HG02981 (cell line): Measurements from ENCODE around the gene PPP1R14D.

Source experiments
- ATAC-seq: cut with Tn5 transposase; IDR thresholded peaks from one replicate; pipeline ENCODE4 v1.9.1; 2021; ENCODE audit warnings: mild to moderate bottlenecking, moderate library complexity; ENCODE audit not compliant: unreplicated experiment

Gene PPP1R14D

DNA sequence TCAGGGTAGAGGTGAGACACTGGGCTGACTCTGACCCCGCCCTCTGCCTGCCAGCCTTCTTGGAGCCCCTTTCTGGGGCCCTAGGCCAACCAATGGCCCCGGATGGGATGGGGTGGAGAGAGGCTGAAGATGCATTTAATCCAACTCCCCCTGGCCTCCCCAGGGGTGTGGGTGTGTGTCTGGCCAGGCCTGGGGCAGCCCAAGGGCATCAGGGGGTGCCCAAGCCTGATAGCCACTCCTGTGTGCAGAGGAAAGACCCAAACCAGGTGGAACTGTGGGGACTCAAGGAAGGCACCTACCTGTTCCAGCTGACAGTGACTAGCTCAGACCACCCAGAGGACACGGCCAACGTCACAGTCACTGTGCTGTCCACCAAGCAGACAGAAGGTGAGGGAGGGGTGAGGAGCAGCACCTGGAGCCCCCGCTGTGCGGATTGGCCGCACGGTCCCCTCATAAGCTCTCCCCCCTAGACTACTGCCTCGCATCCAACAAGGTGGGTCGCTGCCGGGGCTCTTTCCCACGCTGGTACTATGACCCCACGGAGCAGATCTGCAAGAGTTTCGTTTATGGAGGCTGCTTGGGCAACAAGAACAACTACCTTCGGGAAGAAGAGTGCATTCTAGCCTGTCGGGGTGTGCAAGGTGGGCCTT, 24.9 kb upstream of the PPP1R14D start:
- ATAC-seq, result no peak

DNA sequence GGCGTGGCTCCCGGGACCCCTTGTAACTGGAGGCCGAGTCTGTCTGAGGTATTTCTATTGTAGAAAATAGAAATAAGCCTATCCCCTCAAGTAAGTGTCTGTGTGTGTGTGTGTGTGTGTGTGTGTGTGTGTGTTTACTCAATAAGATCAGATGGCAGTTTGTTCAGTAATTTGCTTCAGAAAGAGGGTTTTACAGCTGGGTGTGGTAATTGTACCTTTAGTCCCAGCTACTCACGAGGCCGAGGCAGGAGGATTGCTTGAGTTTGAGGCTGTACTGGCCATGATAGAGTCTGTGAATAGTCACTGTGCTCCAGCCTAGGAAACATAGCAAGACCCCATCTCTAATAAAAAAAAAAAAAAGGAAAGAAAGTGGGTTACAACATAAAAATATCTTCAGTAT, 24.0 kb upstream of the PPP1R14D start:
- no peak for ATAC-seq

DNA sequence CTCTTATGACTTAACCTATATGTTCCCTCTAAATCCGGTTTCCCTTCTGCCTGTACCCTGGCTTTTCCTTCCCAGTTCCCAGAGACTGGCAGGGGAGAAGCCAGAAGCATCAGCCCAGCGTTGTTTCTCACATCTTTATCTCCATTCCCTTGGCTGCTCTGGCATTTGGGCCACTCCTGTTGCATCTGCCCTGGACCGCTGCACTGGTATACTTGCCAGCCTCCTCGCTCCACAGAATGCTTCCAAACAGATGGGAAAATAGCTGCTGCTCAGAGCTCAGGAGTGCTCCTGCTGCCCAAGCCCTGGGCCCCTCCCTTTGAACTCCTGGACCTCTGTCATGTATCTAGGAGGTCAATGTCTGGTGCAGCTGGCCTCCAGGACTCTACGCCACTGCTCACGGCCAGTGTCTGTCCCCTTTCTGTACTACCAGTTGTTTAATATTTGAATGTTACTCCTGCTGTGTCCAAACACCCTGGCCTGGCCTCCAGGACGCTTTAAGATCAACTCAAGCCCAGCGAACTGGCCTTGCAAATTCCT, 22.1 kb upstream of the PPP1R14D start:
- no peak for ATAC-seq

DNA sequence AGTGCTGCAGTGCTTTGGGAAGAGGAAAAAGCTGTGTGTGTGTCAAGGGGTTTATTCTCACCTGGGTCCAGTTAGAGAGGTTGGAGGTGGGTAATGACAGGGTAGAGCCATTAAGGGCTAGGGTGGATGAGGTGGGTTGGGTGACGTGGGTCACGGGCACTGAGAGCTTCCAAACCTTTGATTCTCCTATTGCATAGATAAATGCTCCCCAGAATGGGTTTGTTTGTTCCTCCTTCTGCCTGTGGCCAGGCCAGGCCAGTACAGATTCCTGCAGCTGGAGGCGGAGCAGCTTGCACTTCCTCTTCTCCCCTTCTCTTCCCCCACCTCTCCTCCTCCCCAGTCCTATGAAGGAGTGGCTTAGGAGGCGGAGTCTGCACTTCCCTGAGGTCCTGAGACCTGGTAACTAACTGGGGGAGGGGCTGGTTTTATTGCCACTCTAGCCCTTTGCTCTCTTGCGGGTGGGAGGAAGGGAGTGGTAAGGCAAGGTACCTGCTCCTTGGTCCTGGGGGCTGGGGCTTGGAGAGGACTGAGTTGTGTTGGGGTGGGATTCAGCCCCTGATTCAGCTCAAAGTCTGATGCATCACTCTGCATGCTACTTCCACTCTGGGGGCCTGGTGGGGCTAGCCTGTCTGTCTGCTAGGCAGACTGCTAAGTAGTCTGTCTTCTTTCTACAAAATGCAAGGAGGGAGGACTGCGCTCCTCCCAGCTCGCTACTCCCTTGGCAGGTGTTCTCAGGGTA, 18.9 kb upstream of the PPP1R14D start:
- ATAC-seq, result no peak

DNA sequence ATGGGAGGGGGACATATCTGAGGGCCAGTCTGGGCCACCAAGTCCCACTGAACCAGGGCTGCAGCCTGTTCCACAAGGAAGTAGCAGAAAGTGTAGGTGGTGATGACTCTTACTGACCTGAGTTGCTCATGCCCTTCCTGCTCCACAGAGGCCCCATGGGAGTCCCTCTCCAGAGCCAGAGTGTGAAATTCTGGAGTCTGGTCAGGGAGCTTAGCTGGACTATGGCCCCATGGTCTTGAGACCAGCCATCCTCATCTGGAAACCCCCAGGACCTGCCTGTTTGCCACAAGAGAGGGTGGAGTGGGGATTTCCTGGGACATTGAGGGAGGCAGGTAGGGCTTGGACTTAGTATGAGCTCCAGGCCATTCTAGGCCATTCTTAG, 18.3 kb upstream of the PPP1R14D start:
- ATAC-seq, result no peak

DNA sequence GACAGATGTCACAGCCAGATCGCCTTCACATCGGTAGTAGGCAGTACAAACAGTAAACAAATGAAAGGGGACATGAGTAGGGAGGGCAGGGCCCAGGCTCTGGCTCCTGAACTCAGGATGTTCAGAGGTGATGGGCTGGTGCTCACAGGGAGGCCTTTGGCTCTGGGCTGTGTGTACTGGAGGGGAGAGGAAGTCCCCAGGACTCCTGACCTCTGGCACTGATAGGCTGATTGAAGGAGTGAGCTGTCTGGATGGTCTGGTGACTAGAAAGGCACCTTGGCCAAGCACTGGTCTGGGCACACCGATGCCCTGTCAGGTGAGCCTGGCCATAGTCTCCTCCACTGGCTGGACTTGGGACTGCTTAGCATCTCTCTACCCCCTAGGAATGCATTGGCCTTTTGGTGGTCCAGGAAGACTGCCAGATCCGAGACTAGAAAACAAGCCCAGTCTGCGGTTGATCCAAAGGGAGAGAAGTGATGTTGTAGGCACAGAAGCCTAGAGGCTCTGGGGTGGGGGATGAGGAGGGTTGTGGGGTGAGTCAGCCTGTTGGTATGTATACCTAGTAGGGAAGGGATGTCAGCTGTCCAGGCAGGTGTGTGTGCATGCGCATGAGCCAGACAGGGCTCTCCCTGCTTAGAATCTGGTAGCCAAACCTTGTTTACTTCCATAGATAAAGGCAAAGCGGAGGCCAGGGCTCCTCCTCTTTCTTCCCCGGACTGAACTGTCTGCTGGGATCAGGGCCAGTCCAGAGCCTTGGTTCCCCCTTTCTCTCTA, 17.2 kb upstream of the PPP1R14D start:
- no peak for ATAC-seq

DNA sequence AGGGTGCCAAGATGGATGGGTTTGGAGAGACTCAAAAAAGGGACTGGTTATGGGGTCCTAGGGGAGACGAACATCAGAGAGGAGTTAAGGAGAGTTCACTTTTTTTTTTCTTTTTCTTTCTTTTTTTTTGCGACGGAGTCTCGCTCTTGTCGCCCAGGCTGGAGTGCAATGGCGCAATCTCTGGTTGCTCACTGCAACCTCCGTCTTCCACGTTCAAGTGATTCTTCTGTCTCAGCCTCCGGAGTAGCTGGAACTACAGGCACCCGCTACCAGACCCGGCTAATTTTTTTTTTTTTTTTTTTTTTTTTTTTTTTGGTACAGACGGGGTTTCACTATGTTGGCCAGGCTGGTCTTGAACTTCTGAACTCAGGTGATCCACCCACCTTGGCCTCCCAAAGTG, 16.5 kb upstream of the PPP1R14D start:
- no peak for ATAC-seq

DNA sequence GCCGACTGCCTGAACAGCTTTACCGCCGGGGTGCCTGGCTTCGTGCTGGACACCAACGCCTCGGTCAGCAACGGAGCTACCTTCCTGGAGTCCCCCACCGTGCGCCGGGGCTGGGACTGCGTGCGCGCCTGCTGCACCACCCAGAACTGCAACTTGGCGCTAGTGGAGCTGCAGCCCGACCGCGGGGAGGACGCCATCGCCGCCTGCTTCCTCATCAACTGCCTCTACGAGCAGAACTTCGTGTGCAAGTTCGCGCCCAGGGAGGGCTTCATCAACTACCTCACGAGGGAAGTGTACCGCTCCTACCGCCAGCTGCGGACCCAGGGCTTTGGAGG, 16.2 kb upstream of the PPP1R14D start:
- no peak for ATAC-seq

DNA sequence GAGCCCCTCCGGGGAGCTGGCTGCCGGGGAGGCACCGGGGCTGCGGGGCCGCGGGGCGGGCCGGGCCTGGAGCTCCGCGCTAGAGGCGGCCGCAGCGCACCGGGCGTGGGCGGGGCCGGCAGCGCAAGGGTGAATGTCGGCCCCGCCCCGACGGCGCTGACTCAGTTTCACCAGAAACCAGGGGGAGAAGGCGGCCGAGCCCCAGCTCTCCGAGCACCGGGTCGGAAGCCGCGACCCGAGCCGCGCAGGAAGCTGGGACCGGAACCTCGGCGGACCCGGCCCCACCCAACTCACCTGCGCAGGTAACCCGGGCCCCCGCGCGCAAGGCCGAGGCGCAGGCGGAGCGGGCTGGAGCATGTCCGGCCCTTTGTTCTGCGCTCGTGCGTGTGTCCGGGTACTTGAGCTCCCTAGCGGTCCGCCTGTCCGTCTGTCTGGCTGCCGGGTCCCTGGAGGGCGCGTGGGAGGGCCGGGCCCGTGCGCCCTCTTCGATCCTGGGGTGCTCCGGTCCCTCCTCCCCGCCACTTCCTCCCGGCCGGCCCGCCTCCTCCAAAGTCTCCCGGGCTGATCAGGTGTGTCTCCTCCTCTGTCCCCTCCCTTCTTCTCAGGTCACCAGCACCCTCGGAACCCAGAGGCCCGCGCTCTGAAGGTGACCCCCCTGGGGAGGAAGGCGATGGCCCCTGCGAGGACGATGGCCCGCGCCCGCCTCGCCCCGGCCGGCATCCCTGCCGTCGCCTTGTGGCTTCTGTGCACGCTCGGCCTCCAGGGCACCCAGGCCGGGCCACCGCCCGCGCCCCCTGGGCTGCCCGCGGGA, 15.6 kb upstream of the PPP1R14D start, which contains the start of gene SPINT1:
TSS of gene SPINT1 (plus strand) at position 164 of the 811 bp plus-strand sequence. CDS start at position 671, 507 bp downstream.
- ATAC-seq, result no peak

DNA sequence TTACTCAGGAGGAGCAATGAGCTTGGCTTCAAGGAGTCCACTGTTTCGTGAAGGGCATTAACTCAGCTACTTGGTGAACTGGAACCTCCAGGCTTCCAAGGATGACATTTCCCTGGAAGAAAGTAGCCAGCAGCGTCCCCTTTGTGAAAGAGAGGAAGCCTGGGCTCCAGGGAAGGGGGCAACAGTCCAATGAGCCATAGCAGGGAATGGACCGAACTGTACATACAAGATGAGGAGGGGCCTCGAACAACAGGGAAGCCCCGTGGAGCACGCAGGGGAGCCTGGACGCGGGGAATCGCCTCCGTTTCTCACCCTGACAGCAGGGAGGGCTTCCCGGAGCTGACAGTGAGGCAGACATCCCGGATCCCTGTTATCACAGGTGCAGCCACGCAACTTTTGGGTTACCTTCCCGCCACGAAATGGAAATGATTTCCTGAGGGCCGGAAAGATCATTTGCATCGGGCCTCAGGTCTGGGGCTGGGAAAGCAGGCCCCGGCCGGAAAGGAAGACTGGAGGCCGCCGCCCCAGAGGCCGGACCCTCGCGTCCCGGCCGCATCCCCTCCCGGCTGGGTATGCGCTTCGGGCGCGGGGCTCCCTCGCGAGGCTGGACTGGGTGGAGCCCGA, 14.9 kb upstream of the PPP1R14D start:
- ATAC-seq, result no peak

DNA sequence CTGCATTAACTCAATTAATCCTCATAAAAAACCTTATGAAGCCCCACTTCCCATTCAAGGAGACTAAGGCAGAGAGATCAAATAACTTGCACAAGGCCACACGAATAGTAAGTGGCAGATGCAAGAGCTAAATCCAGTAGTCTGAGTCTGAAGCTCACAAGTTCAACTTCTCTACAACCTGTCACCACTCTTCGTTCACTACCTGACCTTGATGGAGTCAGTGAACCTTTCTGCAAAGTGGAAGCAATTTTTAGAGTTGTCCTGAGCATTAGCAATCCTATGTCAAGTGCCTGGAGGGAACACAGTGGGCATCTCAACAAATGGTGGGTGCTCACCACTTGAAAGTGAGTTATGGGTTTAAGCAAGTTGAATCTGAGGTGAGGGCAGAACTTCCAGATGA, 13.2 kb upstream of the PPP1R14D start:
- no peak for ATAC-seq

DNA sequence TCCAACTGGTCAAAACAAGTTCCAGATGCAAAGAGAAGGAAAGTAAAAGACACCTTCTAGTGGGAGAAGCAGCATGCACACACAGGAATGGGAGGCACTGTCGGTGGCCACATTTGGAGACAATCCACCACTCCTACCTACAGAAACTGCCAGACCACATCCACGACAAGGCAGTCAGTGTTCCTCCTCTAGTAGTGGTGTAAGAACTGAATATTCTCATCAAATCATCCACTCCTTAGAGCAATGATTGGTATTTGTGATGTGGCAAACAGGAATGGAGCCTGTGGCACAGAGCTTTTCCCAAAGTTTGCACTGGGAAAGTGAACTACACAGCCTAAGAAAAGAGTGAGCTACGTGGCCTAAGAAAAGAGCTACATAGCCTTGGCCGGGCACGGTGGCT, 10.2 kb upstream of the PPP1R14D start:
- ATAC-seq, result no peak

DNA sequence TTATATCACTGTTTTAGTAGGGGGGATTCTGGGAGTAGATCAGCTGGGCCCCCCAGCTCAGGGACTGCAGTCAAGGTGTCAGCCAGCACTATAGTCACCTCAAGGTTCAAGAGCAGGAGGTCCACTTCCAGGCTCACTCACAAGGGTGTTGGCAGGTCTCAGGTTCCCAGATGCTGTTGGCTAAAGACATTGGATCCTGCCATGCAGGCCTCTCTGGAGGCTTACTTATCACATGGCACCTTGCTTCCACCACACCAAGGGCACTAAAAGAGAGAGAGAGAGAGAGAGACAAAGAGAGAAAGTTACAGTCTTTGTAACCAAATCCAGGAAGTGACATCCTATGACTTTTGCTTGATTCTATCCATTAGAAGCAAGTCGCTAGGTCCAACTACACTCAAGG, 7.5 kb upstream of the PPP1R14D start:
- ATAC-seq, result no peak

DNA sequence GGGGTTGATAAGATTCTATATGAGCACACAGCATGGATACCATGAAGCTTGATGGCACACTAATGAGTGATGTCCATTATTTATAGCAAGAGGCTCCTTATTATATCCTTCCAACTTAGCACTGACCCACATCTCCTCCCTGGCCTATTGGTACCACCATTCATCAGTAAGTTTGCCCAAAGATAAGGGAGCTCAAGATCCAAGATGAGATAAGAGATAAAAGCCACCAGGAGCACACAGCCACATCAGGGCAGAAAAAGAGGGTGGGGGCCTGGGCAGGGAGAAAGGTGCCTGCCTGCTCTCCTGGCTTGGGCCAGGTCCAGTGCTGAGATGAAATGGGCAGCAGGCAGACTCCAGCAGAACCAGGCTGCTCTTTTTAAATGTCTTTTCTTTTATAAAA, 4.4 kb upstream of the PPP1R14D start:
- ATAC-seq, result no peak

DNA sequence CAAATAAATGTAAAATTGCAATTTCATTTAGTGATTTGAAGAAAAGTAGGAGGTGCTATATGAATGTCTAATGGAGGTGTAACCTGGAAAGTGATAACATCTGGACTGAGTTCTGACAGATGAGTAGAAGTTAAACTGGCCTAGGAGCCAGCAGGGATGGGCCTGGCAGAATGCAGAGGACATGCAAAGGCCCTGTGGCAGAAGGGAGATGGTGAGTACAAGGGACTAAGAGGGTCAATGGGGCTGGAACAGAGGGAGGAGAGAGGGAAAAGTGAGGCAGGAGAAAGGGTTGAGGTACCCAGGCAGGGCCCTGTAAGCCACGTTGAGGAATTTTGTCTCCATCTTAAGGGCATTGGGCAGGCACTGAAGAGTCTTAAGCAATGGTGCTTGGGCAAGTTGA, 3.4 kb upstream of the PPP1R14D start:
- no peak for ATAC-seq

DNA sequence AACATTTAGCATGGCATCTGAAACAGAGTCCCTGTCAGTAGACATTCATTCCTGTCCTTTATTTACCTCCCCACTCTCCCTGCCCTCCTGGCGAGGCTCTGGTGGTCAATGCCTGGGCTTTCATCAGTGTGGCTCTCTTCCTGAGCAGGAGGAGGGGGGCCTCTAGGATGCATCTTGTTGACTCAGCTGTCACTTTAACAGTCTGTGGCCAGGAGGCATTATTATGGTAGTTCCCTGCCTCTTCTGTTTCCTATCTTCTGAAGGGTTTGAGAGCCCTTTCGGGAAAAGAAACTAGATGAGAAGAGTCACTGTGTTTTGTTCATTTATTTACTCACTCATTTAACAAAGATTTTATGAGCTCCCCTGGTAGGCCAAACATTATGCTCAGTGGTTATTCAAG, 2.4 kb upstream of the PPP1R14D start:
- no peak for ATAC-seq

DNA sequence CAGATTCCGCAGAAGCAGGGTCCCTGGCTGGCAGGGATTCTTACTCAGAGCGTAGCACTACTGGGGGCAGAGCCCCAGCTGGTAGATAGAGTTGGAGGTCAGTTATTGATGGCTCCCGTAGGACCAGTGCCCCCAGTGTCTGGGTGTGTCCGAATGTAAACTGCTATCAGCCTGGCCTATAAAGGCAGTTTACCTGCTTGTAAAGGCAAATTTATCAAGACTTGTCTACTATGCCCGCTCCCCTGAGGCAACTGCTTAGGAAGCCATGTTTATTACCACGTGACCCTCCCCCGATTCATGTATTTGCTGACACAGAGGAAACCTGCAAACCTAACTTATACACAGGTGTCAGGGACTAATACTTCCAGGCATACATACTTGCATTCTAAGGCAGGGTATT, 607 bp upstream of the PPP1R14D start:
- ATAC-seq, result no peak

DNA sequence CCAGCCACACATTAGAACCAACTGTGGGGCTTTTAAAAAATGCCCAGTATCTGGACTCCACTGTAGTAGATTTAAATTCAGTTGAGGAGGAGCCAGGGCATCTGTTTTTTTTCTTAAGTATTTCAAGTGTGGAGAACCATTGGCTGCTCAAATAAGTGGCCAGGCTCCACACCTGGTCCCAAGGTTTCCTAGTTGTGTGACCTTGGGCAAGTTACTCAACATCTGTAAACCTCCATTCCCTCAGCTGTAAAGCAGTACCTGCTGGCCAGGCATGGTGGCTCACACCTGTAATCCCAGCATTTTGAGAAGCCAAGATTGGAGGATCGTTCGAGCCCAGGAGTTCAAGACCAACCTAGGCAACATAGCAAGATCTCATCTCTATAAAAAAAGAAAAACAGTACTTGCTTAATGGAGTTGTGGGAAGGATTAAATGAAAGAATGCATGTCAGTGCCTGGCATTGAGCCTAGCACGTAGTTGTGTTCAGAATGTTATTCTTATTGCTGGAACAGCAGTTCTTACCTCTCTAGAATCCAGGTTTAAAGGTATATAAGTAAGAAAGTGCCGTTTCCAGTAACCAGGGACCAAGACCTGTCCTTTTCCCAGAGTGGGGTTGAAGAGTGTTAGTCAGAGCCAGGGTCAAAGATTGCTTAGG, 2.0 kb downstream of the PPP1R14D start:
- ATAC-seq, result no peak

DNA sequence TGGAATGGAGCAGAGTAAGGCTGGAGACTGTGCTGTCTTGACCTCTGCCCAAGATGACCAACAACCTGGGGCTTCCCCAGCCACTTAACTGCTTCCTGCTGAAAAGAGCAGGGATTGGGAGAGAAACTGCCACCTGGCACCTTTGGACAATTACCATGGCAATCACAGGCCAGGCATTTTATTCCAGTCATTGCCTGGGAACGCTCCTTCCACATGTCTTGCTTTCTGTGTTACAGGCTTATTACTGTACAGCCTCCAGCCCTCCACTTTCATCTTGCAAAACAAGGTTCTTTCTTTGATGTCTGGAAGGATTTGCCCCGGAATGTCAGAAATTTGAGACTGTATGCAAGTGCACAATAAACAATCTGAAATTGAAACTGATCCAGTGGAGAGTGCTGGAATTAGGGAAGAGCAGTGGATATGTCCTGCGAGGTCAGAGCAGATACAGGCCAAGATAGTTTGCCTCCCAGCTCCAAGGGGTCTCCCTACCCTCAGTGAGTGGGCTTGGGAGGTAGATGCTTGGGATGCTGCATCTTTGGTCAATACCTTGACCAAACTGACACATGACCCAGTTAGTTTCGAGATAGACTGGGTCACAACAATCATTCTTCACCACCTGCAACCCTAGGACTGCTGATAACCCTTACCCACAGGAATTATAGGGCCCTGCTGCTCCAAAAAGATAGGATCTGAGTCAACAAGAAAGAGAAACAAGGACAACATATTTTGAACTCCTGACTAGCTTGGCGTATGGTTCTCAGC, 2.7 kb downstream of the PPP1R14D start:
- ATAC-seq, result no peak
